ENCODE data around the gene TGFB2. TPM values are rescaled to one million over a fixed set of nuclear protein-coding genes. Genes with fewer than 3 reads are reported as not detected.

Gene TGFB2
- total RNA-seq, 1 experiment from 2014 or later = 0.34 TPM

DNA sequence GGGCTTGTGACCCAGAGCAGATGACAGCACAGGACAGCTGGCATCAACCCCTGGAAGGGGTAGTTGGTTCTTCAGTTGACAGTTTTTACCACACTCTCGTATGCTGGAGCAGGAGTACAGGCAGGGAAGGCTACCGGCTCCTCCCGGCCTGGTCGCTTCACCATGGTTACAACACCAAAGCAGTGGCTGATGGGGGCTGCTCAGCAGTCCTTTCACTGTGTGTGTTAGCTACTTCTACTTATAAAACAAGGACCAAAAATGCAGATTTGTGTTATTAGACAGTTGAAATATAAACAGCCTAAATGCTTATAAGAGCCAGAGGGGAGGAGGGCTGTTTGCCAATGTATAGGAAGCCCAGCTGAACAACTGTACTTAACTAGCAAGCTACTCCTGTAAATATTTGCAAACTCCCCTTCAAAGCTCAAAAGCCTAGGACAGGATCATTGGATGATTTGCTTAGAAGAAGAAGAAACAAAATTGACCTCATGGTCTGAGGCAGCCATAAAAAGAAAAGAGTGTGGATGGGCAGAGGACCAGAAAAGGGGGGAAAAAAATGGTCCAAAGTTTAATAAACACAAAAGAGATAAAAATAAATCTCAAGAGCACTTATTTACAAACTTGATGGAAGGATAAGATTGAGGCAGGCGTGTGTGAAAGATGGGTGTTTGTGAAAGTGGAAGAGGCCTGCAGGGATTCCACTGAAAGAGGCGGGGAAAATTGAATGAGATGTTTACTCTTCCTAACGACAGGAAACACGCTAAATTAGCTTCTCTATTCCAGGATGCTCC is 57.1 kb downstream of the TGFB2 start:
- H3K4me1 ChIP-seq (ENCODE audit: control insufficient read depth in 1 of 2, insufficient read depth in 2 of 2, low read length in 2 of 2) = peaks cover 0 to 13% of the 10 kb centered on the region in 2 experiments; a peak in 2 of 4 replicates
- no peak overlapping the region for H3K27ac ChIP-seq (ENCODE audit: low read depth, low read length)
- no peaks in the 10 kb centered on the region for H3K79me2 ChIP-seq (ENCODE audit: insufficient read depth, low read length)
- H2AFZ ChIP-seq (ENCODE audit: low read depth, low read length, poor library complexity, severe bottlenecking) = no peak overlapping the region
- no peak overlapping the region for H3K4me2 ChIP-seq (ENCODE audit: low read length)
- DNase-seq (ENCODE audit: low read depth, low spot score) = no peak
- no peaks in the 10 kb centered on the region for H3K27me3 ChIP-seq (ENCODE audit: insufficient read depth, low read length)
- RAD21 ChIA-PET (ENCODE audit: low non-redundant PET in 1 of 2, low total read pairs in 2 of 2, uncharacterized antibody in 2 of 2, unreplicated experiment in 2 of 2) = no interaction called here
- ATAC-seq = no peak
- TF ChIP-seq, protein P1, sequence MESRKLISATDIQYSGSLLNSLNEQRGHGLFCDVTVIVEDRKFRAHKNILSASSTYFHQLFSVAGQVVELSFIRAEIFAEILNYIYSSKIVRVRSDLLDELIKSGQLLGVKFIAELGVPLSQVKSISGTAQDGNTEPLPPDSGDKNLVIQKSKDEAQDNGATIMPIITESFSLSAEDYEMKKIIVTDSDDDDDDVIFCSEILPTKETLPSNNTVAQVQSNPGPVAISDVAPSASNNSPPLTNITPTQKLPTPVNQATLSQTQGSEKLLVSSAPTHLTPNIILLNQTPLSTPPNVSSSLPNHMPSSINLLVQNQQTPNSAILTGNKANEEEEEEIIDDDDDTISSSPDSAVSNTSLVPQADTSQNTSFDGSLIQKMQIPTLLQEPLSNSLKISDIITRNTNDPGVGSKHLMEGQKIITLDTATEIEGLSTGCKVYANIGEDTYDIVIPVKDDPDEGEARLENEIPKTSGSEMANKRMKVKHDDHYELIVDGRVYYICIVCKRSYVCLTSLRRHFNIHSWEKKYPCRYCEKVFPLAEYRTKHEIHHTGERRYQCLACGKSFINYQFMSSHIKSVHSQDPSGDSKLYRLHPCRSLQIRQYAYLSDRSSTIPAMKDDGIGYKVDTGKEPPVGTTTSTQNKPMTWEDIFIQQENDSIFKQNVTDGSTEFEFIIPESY (IDR thresholded peaks at IDR 0.05; ENCODE audit: extremely low read depth, insufficient replicate concordance, low read length) = no peak
- TF ChIP-seq, protein P2, sequence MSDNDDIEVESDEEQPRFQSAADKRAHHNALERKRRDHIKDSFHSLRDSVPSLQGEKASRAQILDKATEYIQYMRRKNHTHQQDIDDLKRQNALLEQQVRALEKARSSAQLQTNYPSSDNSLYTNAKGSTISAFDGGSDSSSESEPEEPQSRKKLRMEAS (IDR thresholded peaks at IDR 0.05) = no peak
- TF ChIP-seq, protein P3, sequence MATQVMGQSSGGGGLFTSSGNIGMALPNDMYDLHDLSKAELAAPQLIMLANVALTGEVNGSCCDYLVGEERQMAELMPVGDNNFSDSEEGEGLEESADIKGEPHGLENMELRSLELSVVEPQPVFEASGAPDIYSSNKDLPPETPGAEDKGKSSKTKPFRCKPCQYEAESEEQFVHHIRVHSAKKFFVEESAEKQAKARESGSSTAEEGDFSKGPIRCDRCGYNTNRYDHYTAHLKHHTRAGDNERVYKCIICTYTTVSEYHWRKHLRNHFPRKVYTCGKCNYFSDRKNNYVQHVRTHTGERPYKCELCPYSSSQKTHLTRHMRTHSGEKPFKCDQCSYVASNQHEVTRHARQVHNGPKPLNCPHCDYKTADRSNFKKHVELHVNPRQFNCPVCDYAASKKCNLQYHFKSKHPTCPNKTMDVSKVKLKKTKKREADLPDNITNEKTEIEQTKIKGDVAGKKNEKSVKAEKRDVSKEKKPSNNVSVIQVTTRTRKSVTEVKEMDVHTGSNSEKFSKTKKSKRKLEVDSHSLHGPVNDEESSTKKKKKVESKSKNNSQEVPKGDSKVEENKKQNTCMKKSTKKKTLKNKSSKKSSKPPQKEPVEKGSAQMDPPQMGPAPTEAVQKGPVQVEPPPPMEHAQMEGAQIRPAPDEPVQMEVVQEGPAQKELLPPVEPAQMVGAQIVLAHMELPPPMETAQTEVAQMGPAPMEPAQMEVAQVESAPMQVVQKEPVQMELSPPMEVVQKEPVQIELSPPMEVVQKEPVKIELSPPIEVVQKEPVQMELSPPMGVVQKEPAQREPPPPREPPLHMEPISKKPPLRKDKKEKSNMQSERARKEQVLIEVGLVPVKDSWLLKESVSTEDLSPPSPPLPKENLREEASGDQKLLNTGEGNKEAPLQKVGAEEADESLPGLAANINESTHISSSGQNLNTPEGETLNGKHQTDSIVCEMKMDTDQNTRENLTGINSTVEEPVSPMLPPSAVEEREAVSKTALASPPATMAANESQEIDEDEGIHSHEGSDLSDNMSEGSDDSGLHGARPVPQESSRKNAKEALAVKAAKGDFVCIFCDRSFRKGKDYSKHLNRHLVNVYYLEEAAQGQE (IDR thresholded peaks at IDR 0.05; ENCODE audit: low read depth) = no peak
- no peak for TF ChIP-seq EZH2 (IDR thresholded peaks at IDR 0.05)
- TF ChIP-seq YY1 (IDR thresholded peaks at IDR 0.05; ENCODE audit: extremely low read depth, insufficient replicate concordance, low read depth, low read length) = no peak
- no peak for TF ChIP-seq EGR1 (IDR thresholded peaks at IDR 0.05; ENCODE audit: low read depth)
- TF ChIP-seq CEBPB (IDR thresholded peaks at IDR 0.05; ENCODE audit: low read depth) = no peak
- TF ChIP-seq ZNF274 (IDR thresholded peaks at IDR 0.05; ENCODE audit: low read depth, low read length) = no peak
- TF ChIP-seq, protein P4, sequence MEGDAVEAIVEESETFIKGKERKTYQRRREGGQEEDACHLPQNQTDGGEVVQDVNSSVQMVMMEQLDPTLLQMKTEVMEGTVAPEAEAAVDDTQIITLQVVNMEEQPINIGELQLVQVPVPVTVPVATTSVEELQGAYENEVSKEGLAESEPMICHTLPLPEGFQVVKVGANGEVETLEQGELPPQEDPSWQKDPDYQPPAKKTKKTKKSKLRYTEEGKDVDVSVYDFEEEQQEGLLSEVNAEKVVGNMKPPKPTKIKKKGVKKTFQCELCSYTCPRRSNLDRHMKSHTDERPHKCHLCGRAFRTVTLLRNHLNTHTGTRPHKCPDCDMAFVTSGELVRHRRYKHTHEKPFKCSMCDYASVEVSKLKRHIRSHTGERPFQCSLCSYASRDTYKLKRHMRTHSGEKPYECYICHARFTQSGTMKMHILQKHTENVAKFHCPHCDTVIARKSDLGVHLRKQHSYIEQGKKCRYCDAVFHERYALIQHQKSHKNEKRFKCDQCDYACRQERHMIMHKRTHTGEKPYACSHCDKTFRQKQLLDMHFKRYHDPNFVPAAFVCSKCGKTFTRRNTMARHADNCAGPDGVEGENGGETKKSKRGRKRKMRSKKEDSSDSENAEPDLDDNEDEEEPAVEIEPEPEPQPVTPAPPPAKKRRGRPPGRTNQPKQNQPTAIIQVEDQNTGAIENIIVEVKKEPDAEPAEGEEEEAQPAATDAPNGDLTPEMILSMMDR (IDR thresholded peaks at IDR 0.05 in 2 of 3, conservative IDR thresholded peaks at IDR 0.05 in 1 of 3; ENCODE audit: borderline replicate concordance in 1 of 3, insufficient read depth in 1 of 3, low read depth in 2 of 3, low read length in 2 of 3) = no peak
- TF ChIP-seq CBX3 (IDR thresholded peaks at IDR 0.05; ENCODE audit: low read depth) = no peak
- TF ChIP-seq TCF7L2 (IDR thresholded peaks at IDR 0.05; ENCODE audit: borderline replicate concordance, extremely low read depth, insufficient read depth, insufficient read length) = no peak
- TF ChIP-seq SP1 (IDR thresholded peaks at IDR 0.05; ENCODE audit: low read depth) = no peak
- no peak for TF ChIP-seq EZH2phosphoT487 (IDR thresholded peaks at IDR 0.05; ENCODE audit: borderline replicate concordance)
- no peak for TF ChIP-seq FOSL1 (IDR thresholded peaks at IDR 0.05; ENCODE audit: low read depth)
- BruUV-seq (replicated peaks) = no TSS peak
- CTCF ChIA-PET = no interaction called here
- H3K9ac ChIP-seq (ENCODE audit: low read length) = no peak overlapping the region
- no peaks in the 10 kb centered on the region for H3K9me3 ChIP-seq (ENCODE audit: control insufficient read depth in 1 of 2, insufficient read depth in 1 of 2, low read depth in 1 of 2, low read length in 2 of 2)
- no peaks in the 10 kb centered on the region for H4K20me1 ChIP-seq (ENCODE audit: insufficient read depth)
- POLR2A ChIA-PET = no interaction called here
- H3K36me3 ChIP-seq (ENCODE audit: control insufficient read depth in 1 of 2, insufficient read depth in 2 of 2, low read length in 2 of 2) = no peaks in the 10 kb centered on the region
- no peaks in the 10 kb centered on the region for H3K9me2 ChIP-seq (ENCODE audit: insufficient read depth)
- no peak overlapping the region for H3K4me3 ChIP-seq (replicated peaks in 1 of 2; ENCODE audit: low read depth in 1 of 2, low read length in 2 of 2)
- intact Hi-C loops (cut with micrococcal nuclease) = no loop called here
